ENCODE measurements around the gene EXOSC7. TPM values are rescaled to one million over a fixed set of nuclear protein-coding genes. Genes with fewer than 3 reads are reported as not detected.

The EXOSC7 gene
- total RNA-seq, 2 donors from 2014 or later = 24.9 to 35.6 TPM

- no peak overlapping the region for H3K9ac ChIP-seq (ENCODE audit: low read depth in 2 of 2, low read length in 2 of 2)
- no peak for DNase-seq
- H3K27me3 ChIP-seq = no peaks in the 10 kb centered on the region
- H3K36me3 ChIP-seq = peaks cover 6% of the 10 kb centered on the region
- H3K4me3 ChIP-seq = no peak overlapping the region
- H3K4me1 ChIP-seq = no peaks in the 10 kb centered on the region
- H3K9me3 ChIP-seq = no peaks in the 10 kb centered on the region
- no peak for TF ChIP-seq CTCF (IDR thresholded peaks at IDR 0.05)
- H3K27ac ChIP-seq = no peak overlapping the region
- intact Hi-C loops (cut with DNase I) = no loop called here
These were observed 25.7 kb downstream of the EXOSC7 start for GRCh38 chr3:45001738-45002137.

GRCh38 chr3:45002139-45002660 lies 26.2 kb downstream of the EXOSC7 start:
- Histone ChIP-seq H3K9ac (ENCODE audit: low read depth in 2 of 2, low read length in 2 of 2) (no peak overlapping the region), H3K4me3 (no peak overlapping the region), H3K36me3 (peaks cover 6% of the 10 kb centered on the region), H3K9me3 (no peaks in the 10 kb centered on the region), H3K4me1 (no peaks in the 10 kb centered on the region), H3K27ac (no peak overlapping the region), H3K27me3 (no peaks in the 10 kb centered on the region)
- intact Hi-C loops (cut with DNase I) = no loop called here
- no peak for TF ChIP-seq CTCF (IDR thresholded peaks at IDR 0.05)
- DNase-seq = no peak

GRCh38 chr3:45002720-45003119 lies 26.7 kb downstream of the EXOSC7 start:
- Histone ChIP-seq H3K36me3 (peaks cover 6% of the 10 kb centered on the region), H3K9ac (ENCODE audit: low read depth in 2 of 2, low read length in 2 of 2) (no peak overlapping the region), H3K27ac (no peak overlapping the region), H3K9me3 (no peaks in the 10 kb centered on the region), H3K4me1 (no peaks in the 10 kb centered on the region), H3K4me3 (no peak overlapping the region), H3K27me3 (no peaks in the 10 kb centered on the region)
- no peak for TF ChIP-seq CTCF (IDR thresholded peaks at IDR 0.05)
- DNase-seq = no peak
- intact Hi-C loops (cut with DNase I) = no loop called here

- no peak overlapping the region for H3K9ac ChIP-seq (ENCODE audit: low read depth in 2 of 2, low read length in 2 of 2)
- no peaks in the 10 kb centered on the region for H3K9me3 ChIP-seq
- no peak overlapping the region for H3K27ac ChIP-seq
- TF ChIP-seq CTCF (IDR thresholded peaks at IDR 0.05) = no peak
- peaks cover 6% of the 10 kb centered on the region for H3K36me3 ChIP-seq
- H3K4me1 ChIP-seq = no peaks in the 10 kb centered on the region
- no peak overlapping the region for H3K4me3 ChIP-seq
- DNase-seq = no peak
- H3K27me3 ChIP-seq = no peaks in the 10 kb centered on the region
- intact Hi-C loops (cut with DNase I) = no loop called here
These were observed 27.4 kb downstream of the EXOSC7 start for GRCh38 chr3:45003406-45003805.

- H3K9ac ChIP-seq (ENCODE audit: low read depth in 2 of 2, low read length in 2 of 2) = no peak overlapping the region
- H3K27me3 ChIP-seq = no peaks in the 10 kb centered on the region
- H3K4me3 ChIP-seq = no peak overlapping the region
- no peaks in the 10 kb centered on the region for H3K4me1 ChIP-seq
- no peak for DNase-seq
- peaks cover 6% of the 10 kb centered on the region for H3K36me3 ChIP-seq
- no peaks in the 10 kb centered on the region for H3K9me3 ChIP-seq
- no peak overlapping the region for H3K27ac ChIP-seq
- TF ChIP-seq CTCF (IDR thresholded peaks at IDR 0.05) = no peak
- intact Hi-C loops (cut with DNase I) = no loop called here
These were observed 27.8 kb downstream of the EXOSC7 start for GRCh38 chr3:45003859-45004258.

Data from colonic mucosa (tissue), 4 donors.